ENCODE measurements around the gene WAPL.
"Not testable (repeated sequence)": the region's sequence is repeated elsewhere in the genome, so short reads cannot be mapped to it uniquely, and the experiment has no call there.

Gene WAPL

GRCh38 chr10:86389441-86390193, 132.0 kb downstream of the WAPL start:
- no peak for DNase-seq (ENCODE audit: low spot score)

- DNase-seq (ENCODE audit: low spot score), result not testable (repeated sequence)
Measured at GRCh38 chr10:86389109-86389440, 132.5 kb downstream of the WAPL start.

GRCh38 chr10:86388119-86388704, 133.4 kb downstream of the WAPL start:
- no peak for DNase-seq (ENCODE audit: low spot score)

GRCh38 chr10:86387178-86387794, 134.3 kb downstream of the WAPL start:
- no peak for DNase-seq (ENCODE audit: low spot score)

GRCh38 chr10:86385806-86386205, 135.8 kb downstream of the WAPL start:
- no peak for DNase-seq (ENCODE audit: low spot score)
